ENCODE data around the gene TREX2.

The TREX2 gene

DNA sequence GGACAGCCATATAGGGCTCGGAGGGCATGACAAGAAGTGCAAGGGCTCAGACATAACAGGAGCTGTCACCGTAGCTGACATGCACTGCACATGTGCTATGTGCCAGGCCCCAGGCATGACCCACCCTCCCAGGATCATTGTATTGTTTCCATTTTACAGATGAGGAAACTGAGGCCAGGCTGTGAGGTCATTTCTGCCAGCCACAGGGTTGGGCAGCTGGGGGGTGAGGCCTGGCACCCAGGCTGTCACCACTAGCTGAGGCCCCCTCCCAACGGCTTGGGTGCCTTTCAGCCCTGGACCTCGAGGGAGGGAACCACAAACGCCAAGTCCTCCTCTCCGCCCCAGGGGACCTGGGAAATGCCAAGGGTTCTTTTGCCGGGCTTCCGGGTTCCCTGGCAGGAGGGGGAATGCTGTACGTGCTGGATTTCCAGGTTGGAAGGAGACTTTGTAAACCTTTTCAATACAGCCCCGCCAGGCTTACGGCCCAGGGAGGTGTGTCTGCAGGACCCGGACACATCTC is 12.6 kb downstream of the TREX2 start:
- no peak for DNase-seq

DNA sequence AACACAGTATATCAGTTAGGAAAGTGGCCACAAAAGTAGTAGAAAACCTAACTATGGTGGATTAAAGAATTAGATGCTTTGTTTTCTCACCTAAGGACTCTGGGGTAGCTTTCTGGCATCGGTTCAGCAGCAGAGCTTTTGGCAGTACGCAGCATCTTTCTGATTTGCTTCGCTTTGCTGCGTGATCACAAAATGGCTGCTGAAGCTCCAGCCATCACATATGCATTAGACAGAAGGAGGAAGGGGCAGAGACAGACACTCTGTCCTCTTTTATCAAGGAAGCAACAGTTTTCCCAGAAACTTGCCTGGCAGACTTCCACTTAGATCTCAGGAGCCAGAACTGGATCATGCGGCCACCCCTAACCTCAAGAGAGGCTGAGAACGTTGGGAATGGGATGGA is 15.1 kb downstream of the TREX2 start:
- no peak for DNase-seq

DNA sequence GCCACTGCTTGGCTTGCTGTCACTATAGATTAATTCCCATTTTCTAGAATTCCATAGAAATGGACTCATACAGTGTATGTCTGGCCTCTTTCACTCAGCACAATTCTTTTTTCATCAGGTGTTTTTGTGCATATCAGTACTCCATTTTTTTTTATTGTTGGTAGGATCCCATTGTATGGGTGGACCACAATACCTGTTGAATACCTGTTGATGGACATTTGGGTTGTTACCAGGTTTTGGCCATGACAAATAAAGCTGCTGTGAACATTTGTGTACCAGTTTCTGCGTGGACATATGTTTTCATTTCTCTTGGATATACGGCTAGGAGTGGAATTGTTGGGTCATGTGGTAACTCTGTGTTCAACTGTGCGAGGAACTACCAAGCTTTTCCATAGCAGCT is 19.7 kb downstream of the TREX2 start:
- no peak for DNase-seq

DNA sequence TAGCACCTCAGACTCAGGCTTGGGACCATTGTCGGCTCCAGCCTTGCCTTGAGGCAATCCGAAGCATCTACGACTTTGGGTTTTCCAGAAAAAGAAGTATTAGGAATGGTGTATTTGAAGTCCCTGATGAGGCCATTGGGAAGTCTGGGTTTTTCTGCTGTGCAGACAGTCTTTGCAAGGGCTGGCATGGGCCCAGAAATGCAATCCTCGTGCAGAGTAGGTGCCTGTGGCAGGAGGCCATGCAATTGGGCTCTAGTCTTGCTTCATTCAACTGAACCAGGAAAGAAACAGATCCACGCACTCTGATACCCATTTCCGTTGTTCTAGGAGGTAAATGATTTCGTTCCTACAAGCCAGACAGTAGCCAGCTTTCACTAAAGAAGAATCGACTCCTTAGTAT is 22.2 kb downstream of the TREX2 start:
- no peak for DNase-seq

DNA sequence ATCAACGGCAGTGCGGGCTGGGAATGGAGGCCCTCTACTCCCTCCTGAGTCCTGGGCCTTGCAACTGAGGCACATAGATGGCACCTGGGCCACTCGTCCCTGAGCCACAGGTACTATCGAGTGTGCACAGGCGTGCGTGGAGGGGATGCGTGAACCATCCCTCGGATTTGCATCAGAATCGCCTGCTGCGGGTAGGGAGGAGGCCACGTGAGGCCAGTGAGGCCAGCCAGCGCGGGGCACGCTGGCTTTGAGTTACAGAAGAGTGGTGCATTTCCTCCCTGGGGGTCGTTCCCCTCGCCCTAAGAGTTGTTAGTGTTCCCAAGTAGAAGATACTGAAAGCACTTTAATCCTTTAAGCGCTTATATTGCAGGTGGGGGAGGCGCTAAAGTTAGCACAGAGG is 24.0 kb downstream of the TREX2 start:
- no peak for DNase-seq

DNA sequence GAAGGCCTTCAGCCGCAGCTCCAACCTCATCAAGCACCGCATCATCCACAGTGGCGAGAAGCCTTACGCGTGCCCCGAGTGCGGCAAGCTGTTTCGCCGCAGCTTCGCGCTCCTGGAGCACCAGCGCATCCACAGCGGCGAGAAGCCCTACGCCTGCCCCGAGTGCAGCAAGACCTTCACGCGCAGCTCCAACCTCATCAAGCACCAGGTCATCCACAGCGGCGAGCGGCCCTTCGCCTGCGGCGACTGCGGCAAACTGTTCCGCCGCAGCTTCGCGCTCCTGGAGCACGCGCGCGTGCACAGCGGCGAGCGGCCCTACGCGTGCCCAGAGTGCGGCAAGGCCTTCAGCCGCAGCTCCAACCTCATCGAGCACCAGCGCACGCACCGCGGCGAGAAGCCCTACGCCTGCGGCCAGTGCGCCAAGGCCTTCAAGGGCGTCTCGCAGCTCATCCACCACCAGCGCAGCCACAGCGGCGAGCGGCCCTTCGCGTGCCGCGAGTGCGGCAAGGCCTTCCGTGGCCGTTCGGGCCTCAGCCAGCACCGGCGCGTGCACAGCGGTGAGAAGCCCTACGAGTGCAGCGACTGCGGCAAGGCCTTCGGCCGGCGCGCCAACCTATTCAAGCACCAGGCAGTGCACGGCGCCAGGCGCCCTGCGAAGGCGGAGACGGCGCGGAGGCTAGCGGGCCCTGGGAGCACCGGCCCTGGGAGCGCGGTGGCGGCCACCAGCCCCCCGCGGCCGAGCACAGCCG is 24.8 kb downstream of the TREX2 start:
- DNase-seq: no peak

DNA sequence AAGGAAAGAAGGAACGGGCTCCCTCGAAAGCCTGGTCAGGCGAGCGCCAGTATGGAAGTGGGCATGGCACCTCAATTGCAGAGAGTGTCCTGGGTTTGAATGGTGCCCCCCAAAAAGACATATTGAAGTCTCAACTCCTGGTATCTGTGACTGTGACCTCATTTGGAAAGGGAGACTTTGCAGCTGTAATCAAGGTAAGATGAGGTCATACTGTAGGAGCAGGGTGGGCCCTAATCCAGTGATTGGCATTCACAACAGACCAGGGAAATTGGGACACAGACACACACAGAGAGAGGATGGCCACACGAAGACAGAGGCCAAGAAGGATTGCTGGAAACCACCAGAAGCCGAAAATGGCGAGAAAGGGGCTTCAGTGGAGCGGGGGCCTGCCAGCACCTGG is 28.2 kb downstream of the TREX2 start:
- no peak for DNase-seq

DNA sequence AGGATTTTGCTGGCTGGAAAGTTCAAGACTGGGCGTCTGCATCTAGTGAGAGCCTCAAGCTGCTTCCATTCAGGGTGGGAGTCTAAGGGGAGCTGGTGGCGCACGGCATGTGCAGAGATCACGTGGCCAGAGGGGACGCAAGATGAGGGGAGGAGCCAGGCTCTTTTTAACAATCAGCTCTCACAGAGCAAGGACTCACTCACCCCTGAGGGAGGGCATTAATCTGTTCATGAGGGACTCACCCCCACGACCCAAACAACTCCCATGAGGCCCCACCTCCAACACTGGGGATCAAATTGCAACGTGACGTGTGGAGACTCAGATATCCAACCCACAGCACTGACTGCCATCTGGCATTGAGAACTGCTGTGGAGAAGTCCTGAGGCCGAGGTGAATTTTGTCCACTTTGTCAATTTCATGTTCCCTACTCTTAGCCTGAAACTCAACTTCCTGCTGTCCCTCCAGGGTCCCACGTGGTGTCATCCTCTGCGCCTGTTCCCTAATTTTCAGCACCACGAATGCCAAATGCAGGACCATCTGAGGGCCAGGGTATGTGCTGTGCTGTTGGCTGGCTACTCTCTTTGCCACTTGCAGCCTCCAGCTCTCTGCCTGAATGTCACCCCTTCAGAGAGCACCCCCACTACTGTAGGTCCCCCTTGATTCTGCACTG is 28.9 kb downstream of the TREX2 start:
- DNase-seq: peak; percentile 64

DNA sequence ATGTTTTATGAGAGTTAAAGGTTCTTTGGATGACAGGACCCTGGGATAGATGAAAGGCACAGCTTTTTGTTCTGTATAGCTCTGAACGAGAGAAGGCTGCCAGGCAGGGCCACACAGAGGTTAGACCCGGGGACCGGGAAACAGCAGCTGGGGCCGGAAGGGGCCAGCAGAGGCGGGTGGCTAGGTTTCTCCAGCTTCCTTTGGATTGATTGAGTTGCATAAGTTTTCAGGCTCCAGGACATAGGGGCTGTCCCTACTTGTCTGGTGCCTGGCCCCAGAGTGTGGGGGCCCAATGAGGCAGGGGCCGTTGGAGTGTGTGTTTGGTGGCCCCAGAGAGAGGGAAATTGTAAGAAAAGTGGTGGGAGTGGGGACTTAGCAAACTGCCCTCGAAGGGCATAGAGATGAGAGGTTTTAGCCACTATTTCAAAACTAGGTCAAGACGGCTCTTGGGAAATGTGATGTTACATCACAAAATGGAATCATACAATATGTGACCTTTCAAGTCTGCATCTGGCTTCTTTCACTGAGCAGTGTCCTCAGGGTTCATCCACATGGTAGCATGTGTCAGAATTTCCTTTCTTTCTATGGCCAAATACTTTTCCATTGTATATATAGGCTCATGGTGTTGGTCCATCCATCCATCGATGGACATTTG is 30.9 kb downstream of the TREX2 start:
- no peak for DNase-seq

DNA sequence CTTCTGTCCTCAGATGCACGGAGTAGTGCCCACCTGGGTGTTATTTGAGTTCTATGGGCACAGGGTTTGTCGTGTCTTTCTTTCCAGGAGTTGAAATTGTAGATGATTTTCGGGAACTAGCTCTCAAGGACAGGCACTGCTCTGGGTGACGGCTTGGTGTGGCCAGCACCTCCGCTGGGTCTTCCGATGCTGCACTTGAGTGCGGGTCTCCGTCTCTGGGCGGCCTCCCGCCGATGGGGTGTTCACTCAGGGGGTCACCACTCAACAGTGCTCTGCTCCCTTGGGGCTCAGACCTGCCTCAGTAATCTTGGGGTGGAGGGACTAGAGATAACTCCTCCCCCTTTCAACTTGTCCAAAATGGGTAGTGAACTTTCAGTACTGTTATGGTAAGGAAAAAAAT is 32.1 kb downstream of the TREX2 start:
- no peak for DNase-seq

DNA sequence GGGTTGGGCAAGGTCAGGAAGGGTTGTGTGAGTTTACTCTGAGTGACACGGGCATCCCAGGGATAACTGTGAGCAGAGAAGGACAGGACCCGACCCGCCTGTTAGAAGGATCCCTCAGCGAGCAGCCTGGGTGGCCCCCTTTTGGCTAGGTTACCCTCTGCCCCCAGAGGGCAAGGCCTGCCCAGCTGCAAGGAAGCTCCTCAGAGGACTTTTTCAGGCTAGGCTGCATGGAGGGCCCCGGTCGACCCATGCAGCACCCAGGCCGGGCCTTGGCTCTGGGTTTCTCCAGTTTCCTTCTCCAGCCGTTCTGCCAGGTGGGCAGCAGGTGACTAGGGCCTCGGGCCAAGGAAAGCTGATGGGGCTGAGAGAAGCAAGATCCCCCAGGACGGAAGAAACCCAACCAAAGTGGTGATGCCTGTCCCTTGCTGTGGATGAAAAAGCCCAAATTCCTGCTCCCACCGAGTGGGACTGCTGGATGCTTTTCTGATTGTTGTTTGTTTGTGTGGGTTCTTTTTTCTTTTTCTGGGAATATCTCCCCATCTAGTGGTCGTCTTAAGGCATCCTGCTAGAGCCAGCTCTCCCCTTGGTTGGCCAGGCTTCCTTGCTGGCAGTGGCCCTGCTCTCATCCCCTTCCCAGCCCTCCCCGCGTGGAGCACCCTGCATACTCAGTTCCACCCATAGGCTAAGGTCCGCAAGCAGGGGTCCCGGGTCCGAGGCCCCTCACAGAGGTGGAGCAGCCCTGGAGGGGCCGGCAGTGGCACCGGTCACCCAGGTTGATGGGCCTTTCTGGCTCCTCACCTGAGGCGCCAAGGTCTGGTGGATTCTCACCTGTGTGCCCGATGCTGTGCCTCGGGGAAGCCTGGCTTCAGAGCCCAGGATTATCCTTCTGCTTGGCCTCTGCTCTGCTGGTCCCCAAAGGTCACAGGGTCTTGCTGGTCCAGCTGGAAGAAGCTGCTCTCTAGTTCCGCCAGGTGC is 32.8 kb downstream of the TREX2 start:
- DNase-seq: no peak

DNA sequence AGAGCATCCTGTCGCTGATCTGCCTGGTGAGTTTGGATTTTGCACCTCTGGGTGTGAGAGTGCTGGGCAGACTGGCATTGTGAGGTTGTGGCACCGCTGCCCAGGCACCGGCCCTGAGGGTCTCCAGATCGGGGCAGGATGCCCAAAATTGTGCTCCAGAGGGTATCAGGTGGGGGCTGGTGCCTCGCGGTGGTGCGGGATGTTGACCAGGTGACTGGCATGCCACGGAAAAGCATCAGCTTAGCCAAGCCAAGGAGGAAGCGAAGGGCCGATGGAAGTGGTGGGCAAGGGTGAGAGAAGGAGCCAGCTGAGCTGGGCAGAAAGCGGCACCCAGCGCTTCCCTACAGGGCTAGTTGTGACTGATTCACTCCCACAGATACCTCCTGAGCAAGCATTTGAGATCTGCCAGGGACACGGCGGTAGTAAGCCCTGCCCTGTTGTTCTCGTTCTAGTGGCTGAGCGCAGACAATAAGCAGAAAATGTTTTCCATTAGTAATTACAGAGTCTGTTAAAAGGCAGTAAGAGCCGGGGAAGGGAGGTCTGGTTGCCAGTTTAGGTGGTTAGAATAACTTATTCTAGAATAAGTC is 33.8 kb downstream of the TREX2 start:
- no peak for DNase-seq

DNA sequence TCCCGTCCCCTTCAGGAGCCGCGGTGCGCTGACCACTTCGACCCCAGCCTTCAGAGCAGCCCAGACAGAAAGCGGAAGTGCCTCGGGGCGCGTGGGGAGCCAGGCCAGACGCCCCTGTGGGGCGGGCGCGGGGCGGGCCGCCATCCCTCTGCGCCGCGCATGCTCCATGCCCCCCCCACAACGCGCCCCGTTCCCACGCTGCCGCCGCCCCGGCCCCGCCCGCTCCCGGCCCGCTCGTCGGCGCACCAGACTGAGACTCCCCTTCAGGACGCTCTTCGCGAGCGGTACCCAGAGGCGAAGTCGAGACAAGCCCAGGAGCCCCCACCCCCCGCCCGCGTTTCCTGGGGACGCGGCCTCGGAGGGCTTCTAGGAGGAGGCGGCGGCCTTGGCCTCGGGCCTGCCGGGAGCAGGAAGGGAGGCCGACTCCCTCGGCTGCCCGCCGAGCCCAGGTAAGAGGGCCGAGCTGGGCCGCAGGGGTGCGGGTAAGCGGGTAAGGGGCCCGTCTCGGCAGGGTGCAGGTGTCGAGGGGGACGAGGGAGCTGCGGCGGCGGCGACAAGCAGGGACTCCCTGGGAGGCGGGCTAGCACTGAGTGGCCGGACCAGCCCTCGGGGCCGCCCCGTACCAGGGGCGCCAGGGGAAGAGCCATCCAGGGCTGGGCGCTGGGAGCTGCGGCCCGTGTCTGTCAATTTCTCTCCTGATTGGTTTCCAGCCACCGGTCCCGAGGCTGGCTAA is 34.4 kb downstream of the TREX2 start, which contains the start of gene ZFP92:
Gene ZFP92 (plus strand): TSS at position 218 of the 733 bp plus-strand sequence. CDS start 6,851 bp downstream, outside the sequence.
- DNase-seq: no peak

DNA sequence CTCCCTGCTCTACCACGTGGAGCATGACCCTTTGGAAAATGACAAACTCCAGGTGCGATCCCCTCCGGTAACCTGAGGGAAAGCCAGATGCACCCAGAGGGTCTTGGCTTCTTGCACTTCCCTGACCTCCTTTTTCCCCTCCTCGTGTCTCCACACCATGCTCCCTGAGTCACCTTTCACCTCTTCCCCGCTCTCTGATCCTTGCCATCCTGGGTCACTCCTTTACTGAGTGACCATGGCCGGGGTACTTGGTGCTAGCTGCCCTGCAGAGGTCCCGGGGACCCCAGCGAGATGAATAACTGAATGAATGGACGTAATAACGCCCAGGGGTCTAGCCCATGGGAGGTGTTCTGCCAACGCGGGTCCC is 35.0 kb downstream of the TREX2 start:
- DNase-seq: no peak

DNA sequence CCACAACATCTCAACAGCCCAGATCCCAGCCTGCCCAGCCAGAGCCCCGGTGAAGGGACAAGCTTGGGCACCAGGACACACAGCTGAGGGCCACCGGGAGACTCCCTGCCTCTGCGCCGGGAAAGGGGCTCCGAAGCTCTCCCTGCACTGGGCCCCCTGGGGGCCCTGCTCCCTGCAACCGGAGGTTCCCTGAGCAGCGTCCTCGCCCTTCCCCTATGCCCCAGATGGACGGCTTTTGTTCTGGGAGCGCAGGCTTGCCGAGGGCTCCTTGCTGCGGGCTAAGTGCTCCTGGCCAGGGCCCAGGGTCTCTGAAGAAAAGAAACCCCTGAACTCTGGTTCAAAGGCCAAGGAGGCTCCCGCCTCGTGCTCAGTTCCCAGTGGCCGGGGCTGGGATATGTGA is 35.5 kb downstream of the TREX2 start:
- DNase-seq: no peak

DNA sequence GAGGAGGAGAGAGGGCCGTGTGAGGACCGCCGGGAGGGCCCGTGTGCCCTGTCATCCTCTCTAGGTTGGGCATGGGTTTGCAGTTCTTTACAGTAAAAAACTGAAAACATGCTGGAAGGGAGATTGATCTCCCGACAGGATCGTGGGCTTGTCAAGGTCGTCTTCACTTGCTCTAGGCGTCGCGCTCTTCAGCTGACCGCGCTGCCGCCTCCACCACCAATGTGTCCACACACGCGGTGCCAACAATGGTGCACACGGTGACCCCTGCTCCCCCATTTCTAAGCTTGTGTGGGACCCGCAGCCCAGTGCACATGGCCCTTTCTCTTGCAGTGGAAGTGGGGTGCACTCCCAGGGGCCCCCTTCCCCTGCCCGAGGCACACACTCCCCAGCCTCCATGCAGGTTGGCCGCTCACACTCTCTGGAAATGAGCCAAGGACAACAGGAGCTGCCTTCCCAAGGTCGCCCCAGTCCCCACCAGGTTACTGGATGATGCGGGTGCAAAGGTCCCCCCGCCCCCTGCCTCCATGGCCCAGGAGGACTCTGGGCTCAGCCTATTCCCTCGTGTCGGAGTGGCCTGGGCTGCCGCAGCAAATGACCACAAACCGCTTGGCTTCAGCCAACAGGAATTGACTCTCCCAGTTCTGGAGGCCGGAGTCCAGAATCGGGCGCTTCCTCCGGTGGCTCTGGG is 36.3 kb downstream of the TREX2 start:
- DNase-seq: no peak

DNA sequence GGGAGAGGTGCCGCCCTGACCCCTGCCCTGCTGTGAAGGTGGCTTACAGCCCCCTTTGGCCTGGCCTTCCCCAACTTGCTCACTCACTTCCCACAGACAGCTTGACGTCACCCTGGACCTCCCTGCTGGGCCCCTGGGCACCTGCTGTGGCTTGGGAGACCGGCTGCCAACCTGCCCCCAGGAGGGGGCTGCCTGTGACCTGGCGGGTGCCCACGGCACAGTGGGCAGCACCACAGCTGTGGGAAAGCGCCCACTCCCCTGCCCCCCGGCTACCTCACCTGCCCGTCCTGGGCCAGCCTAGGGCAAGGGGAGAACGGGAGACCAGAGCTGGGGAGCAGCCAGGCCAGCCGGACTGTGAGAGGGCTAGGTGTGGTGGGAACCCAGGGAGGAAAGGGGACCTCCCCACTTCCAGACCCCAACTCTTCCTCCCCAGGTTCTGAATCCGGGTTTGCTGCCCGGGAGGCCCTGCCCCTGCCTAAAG is 36.9 kb downstream of the TREX2 start:
- no peak for DNase-seq

DNA sequence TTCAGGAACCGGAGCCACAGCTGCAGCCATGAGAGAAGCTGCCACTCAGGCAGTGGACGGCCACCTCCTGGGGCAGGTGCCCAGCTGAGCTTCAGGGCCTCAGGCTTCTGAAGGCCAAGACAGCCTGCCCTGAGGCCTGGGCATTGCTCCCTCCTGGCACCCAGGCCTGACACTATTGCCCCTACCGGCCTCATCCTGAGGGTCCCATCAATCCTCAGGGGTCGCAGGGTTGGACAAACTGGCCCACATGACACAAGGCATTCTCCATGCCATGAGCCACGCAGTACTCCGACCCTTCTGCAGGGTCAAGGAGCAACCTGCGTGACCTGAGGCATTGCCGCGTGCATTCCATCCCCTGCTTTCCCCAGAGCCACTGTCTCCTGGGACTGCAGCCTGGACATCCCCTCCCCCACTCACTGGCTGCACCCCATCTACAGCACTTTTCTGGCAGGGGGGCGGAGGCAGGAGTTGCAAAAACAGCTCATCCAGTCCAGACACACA is 37.6 kb downstream of the TREX2 start:
- DNase-seq: no peak

DNA sequence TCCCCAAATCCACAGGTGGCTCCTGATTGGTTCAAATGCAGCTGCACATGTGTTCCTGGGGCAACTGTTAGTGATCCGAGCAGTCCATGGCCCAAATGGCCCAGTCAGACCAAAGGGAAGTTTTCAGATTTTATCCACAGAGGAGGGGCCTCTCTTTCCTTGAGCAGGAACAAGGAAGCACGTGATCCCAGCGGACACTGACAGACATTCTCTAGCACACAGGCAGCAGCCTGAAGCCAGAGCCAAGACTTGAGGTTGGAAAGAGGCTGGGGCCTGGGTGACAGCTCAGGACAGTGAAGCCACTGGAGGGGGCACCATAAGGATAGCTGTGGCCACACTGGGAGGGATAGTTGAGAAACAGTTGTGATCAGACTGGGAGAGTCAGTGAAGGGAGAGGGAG is 38.1 kb downstream of the TREX2 start:
- no peak for DNase-seq

DNA sequence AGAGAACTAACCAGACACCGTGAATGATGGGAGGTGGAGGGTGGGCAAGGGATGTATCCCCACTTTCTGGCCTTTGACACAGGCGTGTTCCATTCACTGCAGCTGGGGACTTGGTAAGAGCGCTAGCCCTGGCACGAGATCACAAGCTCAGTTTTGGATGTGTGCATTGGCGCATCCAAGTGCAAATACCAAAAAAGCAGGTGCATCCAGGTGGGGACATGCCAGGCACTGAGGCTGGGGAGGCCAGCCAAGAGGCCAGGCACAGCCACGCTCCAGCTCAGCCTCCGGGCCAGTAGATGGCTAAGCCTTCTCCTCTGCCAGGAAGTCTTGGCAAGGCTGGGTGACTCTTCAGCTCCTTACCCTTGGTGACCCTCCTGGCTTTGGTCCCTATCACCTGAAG is 39.0 kb downstream of the TREX2 start:
- no peak for DNase-seq

DNA sequence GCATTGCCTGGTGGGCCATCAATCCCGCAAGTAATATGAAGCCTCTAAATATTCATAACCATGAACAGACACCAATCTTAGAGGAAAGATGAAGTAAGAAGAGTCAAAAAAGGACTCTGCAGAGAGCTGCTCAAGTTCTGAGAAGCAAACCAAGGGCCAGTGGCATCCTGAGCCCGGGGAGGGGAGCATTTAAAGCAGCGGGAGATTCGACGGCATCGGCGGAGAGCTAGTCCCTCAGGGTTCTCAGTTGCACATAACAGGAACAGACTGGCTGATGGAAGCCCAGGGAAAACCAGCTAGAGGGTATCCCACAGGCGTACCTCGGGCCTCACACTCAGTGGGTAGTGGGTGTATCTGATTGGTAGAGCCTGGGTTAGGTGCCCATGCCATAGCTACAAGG is 39.8 kb downstream of the TREX2 start:
- DNase-seq: no peak
